ENCODE measurements around the gene RPRD1A. TPM values are rescaled to one million over a fixed set of nuclear protein-coding genes. Genes with fewer than 3 reads are reported as not detected.

Gene RPRD1A
- total and polyA plus RNA-seq, 7 experiments from 2014 or later, result 11.8 to 51.3 (median 27.6) TPM

DNA sequence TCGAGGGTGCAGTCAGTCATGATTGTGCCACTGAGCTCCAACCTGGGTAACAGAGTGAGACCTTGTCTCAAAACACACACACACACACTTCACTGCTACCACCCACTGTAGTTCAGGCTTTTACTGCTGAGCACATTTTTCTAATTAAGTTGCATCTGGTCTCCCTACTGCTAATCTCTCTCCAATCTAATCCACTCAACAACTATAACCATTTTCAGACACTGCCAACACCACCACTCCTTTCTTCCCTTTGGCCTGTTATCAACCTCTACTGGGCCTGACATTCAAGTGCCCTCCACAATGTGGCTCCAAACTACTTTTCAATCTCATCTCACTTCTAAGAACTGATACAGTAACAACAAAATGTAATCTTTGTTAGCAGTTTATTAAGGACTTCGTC lies 50.1 kb downstream of the RPRD1A start:
- ChIA-PET CTCF (interaction anchor here (0.5 to 6.7 kb wide), 15 partner anchors 10 to 590 kb away, joined by 3 to 38 read pairs (median 5); no protein-coding TSS in a partner anchor), POLR2A (no interaction called here)
- Histone ChIP-seq H3K4me1 (ENCODE audit: control insufficient read depth in 2 of 2, insufficient read depth in 2 of 2, low read length in 2 of 2) (no peaks in the 10 kb centered on the region), H3K9me3 (ENCODE audit: control insufficient read depth in 2 of 3, low read length in 3 of 3) (no peaks in the 10 kb centered on the region), H3K4me3 (ENCODE audit: low read length) (no peak overlapping the region), H3K36me3 (ENCODE audit: control insufficient read depth in 2 of 3, insufficient read depth in 3 of 3, low read length in 3 of 3) (no peaks in the 10 kb centered on the region), H3K27me3 (ENCODE audit: control insufficient read depth in 2 of 2, insufficient read depth in 2 of 2, low read length in 2 of 2) (no peaks in the 10 kb centered on the region), H3K27ac (ENCODE audit: low read depth, low read length) (no peak overlapping the region)
- ATAC-seq (no peak), DNase-seq (no peak)
- H3K27ac Mint-ChIP-seq, result no peak overlapping the region
- no peaks in the 10 kb centered on the region for H3K27me3 Mint-ChIP-seq
- H3K4me3 Mint-ChIP-seq, result no peak overlapping the region
- intact Hi-C loops (cut with micrococcal nuclease), result loop anchor here (1.0 to 10.0 kb wide), 8 partner anchors 50 to 792 kb away; partner anchors contain the start of genes ELP2 (in 2 of the 2), RPRD1A (in 2 of the 2) and SLC39A6 (in 2 of the 2)
- H3K36me3 Mint-ChIP-seq, result no peaks in the 10 kb centered on the region
- no peaks in the 10 kb centered on the region for H3K9me3 Mint-ChIP-seq
- peaks cover 0 to 17% (median 5%) of the 10 kb centered on the region in 7 donors for H3K4me1 Mint-ChIP-seq

GRCh38 chr18:36015629-36016028 lies 51.7 kb downstream of the RPRD1A start:
- Histone ChIP-seq H3K36me3 (ENCODE audit: control insufficient read depth in 2 of 3, insufficient read depth in 3 of 3, low read length in 3 of 3) (no peaks in the 10 kb centered on the region), H3K4me1 (ENCODE audit: control insufficient read depth in 2 of 2, insufficient read depth in 2 of 2, low read length in 2 of 2) (no peaks in the 10 kb centered on the region), H3K27ac (ENCODE audit: low read depth, low read length) (no peak overlapping the region), H3K4me3 (ENCODE audit: low read length) (no peak overlapping the region), H3K27me3 (ENCODE audit: control insufficient read depth in 2 of 2, insufficient read depth in 2 of 2, low read length in 2 of 2) (no peaks in the 10 kb centered on the region), H3K9me3 (ENCODE audit: control insufficient read depth in 2 of 3, low read length in 3 of 3) (no peaks in the 10 kb centered on the region)
- ATAC-seq (no peak), DNase-seq (no peak)
- ChIA-PET CTCF (no interaction called here), POLR2A (no interaction called here)
- H3K9me3 Mint-ChIP-seq, result no peaks in the 10 kb centered on the region
- no peaks in the 10 kb centered on the region for H3K36me3 Mint-ChIP-seq
- no peaks in the 10 kb centered on the region for H3K27me3 Mint-ChIP-seq
- H3K4me3 Mint-ChIP-seq, result no peak overlapping the region
- intact Hi-C loops (cut with micrococcal nuclease), result loop anchor here (5.0 to 10.0 kb wide), 3 partner anchors 52 to 557 kb away; partner anchors contain the start of genes RPRD1A (in 2 of the 2), ELP2 (in 1 of the 2) and SLC39A6 (in 1 of the 2)
- H3K27ac Mint-ChIP-seq, result no peak overlapping the region
- peaks cover 0 to 17% (median 5%) of the 10 kb centered on the region in 7 donors for H3K4me1 Mint-ChIP-seq

GRCh38 chr18:36012891-36013290 lies 54.5 kb downstream of the RPRD1A start:
- Mint-ChIP-seq H3K4me1 (peaks cover 0 to 6% (median 5%) of the 10 kb centered on the region in 7 donors), H3K36me3 (no peaks in the 10 kb centered on the region), H3K27ac (peak overlapping the region in 1 of 9 donors; percentile 6), H3K4me3 (no peak overlapping the region), H3K9me3 (no peaks in the 10 kb centered on the region), H3K27me3 (no peaks in the 10 kb centered on the region)
- H3K27me3 ChIP-seq (ENCODE audit: control insufficient read depth in 2 of 2, insufficient read depth in 2 of 2, low read length in 2 of 2), result no peaks in the 10 kb centered on the region
- ChIA-PET POLR2A (no interaction called here), CTCF (interaction anchor here (0.5 kb wide), 1 partner anchor 273 kb away, joined by 3 read pairs; no protein-coding TSS in a partner anchor)
- intact Hi-C loops (cut with micrococcal nuclease), result loop anchor here in 1 of 2 donors (10.0 kb wide), 1 partner anchor 112 kb away; the partner anchor contains the start of genes ELP2 and SLC39A6
- H3K9me3 ChIP-seq (ENCODE audit: control insufficient read depth in 2 of 3, low read length in 3 of 3), result no peaks in the 10 kb centered on the region
- H3K27ac ChIP-seq (ENCODE audit: low read depth, low read length), result no peak overlapping the region
- no peaks in the 10 kb centered on the region for H3K4me1 ChIP-seq (ENCODE audit: control insufficient read depth in 2 of 2, insufficient read depth in 2 of 2, low read length in 2 of 2)
- no peak overlapping the region for H3K4me3 ChIP-seq (ENCODE audit: low read length)
- no peak for ATAC-seq
- no peaks in the 10 kb centered on the region for H3K36me3 ChIP-seq (ENCODE audit: control insufficient read depth in 2 of 3, insufficient read depth in 3 of 3, low read length in 3 of 3)
- no peak for DNase-seq

DNA sequence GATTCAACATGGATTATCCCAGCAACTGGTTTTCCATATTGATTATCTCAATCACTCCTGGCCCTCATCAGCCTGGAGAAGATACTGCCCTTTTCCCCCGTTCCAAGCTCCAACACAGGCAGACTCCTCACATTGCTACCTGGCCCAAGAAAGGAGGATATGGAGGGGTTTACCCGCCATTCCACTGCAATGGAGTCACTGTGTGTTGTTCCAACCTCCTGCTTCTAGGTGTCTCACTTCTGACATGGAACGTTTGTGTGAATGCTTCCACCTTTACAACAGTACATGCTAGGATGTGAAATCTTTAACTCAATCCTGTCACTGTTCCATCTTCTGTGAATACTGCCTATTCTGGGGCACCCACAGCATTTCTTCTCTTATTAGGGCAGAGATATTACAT lies 58.1 kb downstream of the RPRD1A start:
- no peak for ATAC-seq
- ChIA-PET CTCF (no interaction called here), POLR2A (no interaction called here)
- no peaks in the 10 kb centered on the region for H3K36me3 Mint-ChIP-seq
- Histone ChIP-seq H3K4me1 (ENCODE audit: control insufficient read depth in 2 of 2, insufficient read depth in 2 of 2, low read length in 2 of 2) (no peaks in the 10 kb centered on the region), H3K27me3 (ENCODE audit: control insufficient read depth in 2 of 2, insufficient read depth in 2 of 2, low read length in 2 of 2) (no peaks in the 10 kb centered on the region), H3K9me3 (ENCODE audit: control insufficient read depth in 2 of 3, low read length in 3 of 3) (no peaks in the 10 kb centered on the region), H3K27ac (ENCODE audit: low read depth, low read length) (no peak overlapping the region), H3K4me3 (ENCODE audit: low read length) (no peak overlapping the region), H3K36me3 (ENCODE audit: control insufficient read depth in 2 of 3, insufficient read depth in 3 of 3, low read length in 3 of 3) (no peaks in the 10 kb centered on the region)
- DNase-seq, result no peak
- intact Hi-C loops (cut with micrococcal nuclease), result no loop called here
- H3K27me3 Mint-ChIP-seq, result no peaks in the 10 kb centered on the region
- H3K27ac Mint-ChIP-seq, result no peak overlapping the region
- no peaks in the 10 kb centered on the region for H3K4me1 Mint-ChIP-seq
- no peaks in the 10 kb centered on the region for H3K9me3 Mint-ChIP-seq
- H3K4me3 Mint-ChIP-seq, result no peak overlapping the region

- Mint-ChIP-seq H3K27me3 (no peaks in the 10 kb centered on the region), H3K36me3 (no peaks in the 10 kb centered on the region), H3K4me3 (no peak overlapping the region), H3K27ac (no peak overlapping the region), H3K9me3 (no peaks in the 10 kb centered on the region), H3K4me1 (peaks cover 0 to 6% (median 2%) of the 10 kb centered on the region in 7 donors)
- DNase-seq (no peak), ATAC-seq (no peak)
- Histone ChIP-seq H3K27ac (ENCODE audit: low read depth, low read length) (no peak overlapping the region), H3K36me3 (ENCODE audit: control insufficient read depth in 2 of 3, insufficient read depth in 3 of 3, low read length in 3 of 3) (no peaks in the 10 kb centered on the region), H3K27me3 (ENCODE audit: control insufficient read depth in 2 of 2, insufficient read depth in 2 of 2, low read length in 2 of 2) (no peaks in the 10 kb centered on the region), H3K4me3 (ENCODE audit: low read length) (no peak overlapping the region), H3K9me3 (ENCODE audit: control insufficient read depth in 2 of 3, low read length in 3 of 3) (no peaks in the 10 kb centered on the region), H3K4me1 (ENCODE audit: control insufficient read depth in 2 of 2, insufficient read depth in 2 of 2, low read length in 2 of 2) (no peaks in the 10 kb centered on the region)
- intact Hi-C loops (cut with micrococcal nuclease), result no loop called here
- ChIA-PET POLR2A (interaction anchor here (0.6 kb wide), 1 partner anchor 1027 kb away, joined by 8 read pairs; no protein-coding TSS in a partner anchor), CTCF (interaction anchor here (1.0 to 1.5 kb wide), 2 partner anchors 10 to 277 kb away, joined by 3 read pairs; no protein-coding TSS in a partner anchor)
Measured at GRCh38 chr18:36006997-36007396, 60.4 kb downstream of the RPRD1A start.

GRCh38 chr18:35999925-36000324 lies 67.4 kb downstream of the RPRD1A start:
- H3K9me3 Mint-ChIP-seq, result no peaks in the 10 kb centered on the region
- Histone ChIP-seq H3K36me3 (ENCODE audit: control insufficient read depth in 2 of 3, insufficient read depth in 3 of 3, low read length in 3 of 3) (no peaks in the 10 kb centered on the region), H3K4me3 (ENCODE audit: low read length) (no peak overlapping the region), H3K4me1 (ENCODE audit: control insufficient read depth in 2 of 2, insufficient read depth in 2 of 2, low read length in 2 of 2) (no peaks in the 10 kb centered on the region), H3K9me3 (ENCODE audit: control insufficient read depth in 2 of 3, low read length in 3 of 3) (no peaks in the 10 kb centered on the region), H3K27me3 (ENCODE audit: control insufficient read depth in 2 of 2, insufficient read depth in 2 of 2, low read length in 2 of 2) (no peaks in the 10 kb centered on the region), H3K27ac (ENCODE audit: low read depth, low read length) (no peak overlapping the region)
- H3K4me3 Mint-ChIP-seq, result no peak overlapping the region
- H3K36me3 Mint-ChIP-seq, result peaks cover 0 to 4% (median 0%) of the 10 kb centered on the region in 5 donors
- intact Hi-C loops (cut with micrococcal nuclease), result no loop called here
- no peak for ATAC-seq
- no peaks in the 10 kb centered on the region for H3K27me3 Mint-ChIP-seq
- H3K27ac Mint-ChIP-seq, result no peak overlapping the region
- DNase-seq, result no peak
- peaks cover 0 to 7% (median 4%) of the 10 kb centered on the region in 7 donors for H3K4me1 Mint-ChIP-seq
- ChIA-PET CTCF (no interaction called here), POLR2A (no interaction called here)

DNA sequence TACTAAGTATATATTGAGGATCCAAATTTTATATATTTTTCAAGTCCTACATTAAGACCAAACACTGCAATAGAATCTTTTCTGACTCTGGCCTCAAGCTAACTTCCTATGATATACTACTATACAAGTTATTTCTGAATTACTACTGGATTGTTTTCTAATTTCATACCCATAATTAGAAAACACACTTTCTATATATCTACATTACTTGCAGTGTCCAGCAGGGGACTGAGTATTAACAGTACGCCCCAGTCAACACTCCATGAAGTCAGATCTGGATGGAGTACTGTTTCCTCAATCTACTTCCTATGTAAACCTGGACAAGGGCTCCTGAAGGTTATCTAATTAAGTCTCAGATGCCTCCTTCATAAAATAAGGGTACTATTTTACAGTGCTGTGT lies 68.4 kb downstream of the RPRD1A start:
- Histone ChIP-seq H3K4me1 (ENCODE audit: control insufficient read depth in 2 of 2, insufficient read depth in 2 of 2, low read length in 2 of 2) (no peaks in the 10 kb centered on the region), H3K9me3 (ENCODE audit: control insufficient read depth in 2 of 3, low read length in 3 of 3) (no peaks in the 10 kb centered on the region), H3K27ac (ENCODE audit: low read depth, low read length) (no peak overlapping the region), H3K4me3 (ENCODE audit: low read length) (no peak overlapping the region), H3K36me3 (ENCODE audit: control insufficient read depth in 2 of 3, insufficient read depth in 3 of 3, low read length in 3 of 3) (no peaks in the 10 kb centered on the region), H3K27me3 (ENCODE audit: control insufficient read depth in 2 of 2, insufficient read depth in 2 of 2, low read length in 2 of 2) (no peaks in the 10 kb centered on the region)
- H3K27ac Mint-ChIP-seq, result no peak overlapping the region
- peaks cover 0 to 7% (median 4%) of the 10 kb centered on the region in 7 donors for H3K4me1 Mint-ChIP-seq
- POLR2A ChIA-PET, result no interaction called here
- no peak overlapping the region for H3K4me3 Mint-ChIP-seq
- no peaks in the 10 kb centered on the region for H3K9me3 Mint-ChIP-seq
- DNase-seq (no peak), ATAC-seq (no peak)
- CTCF ChIA-PET, result no interaction called here
- no peaks in the 10 kb centered on the region for H3K27me3 Mint-ChIP-seq
- intact Hi-C loops (cut with micrococcal nuclease), result no loop called here
- peaks cover 0 to 4% (median 0%) of the 10 kb centered on the region in 5 donors for H3K36me3 Mint-ChIP-seq

Measured in naive thymus-derived CD4-positive, alpha-beta T cell (primary cell).